Uterus (tissue), 2 donors: Measurements from ENCODE around the gene PYGB.

Source experiments
- POLR2A ChIP-seq, 2 donors: fragments of 450-650 bp; IDR thresholded peaks; one replicate each; pipeline ENCODE4 v1.6.1; 2016; ENCODE audit warnings: antibody characterized with exemption in 2 of 2, mild to moderate bottlenecking in 1 of 2, moderate library complexity in 1 of 2
- TF ChIP-seq, protein P1 (sequence below), 4 experiments: fragments of 200-600 bp in 2 of 4; fragments of 450-650 bp in 2 of 4; sonication (generic) in 2 of 4; IDR thresholded peaks; one replicate each; pipeline ENCODE4 v1.5.1; 2016 to 2019; ENCODE audit warnings: antibody characterized with exemption in 4 of 4, mild to moderate bottlenecking in 2 of 4, moderate library complexity in 1 of 4

DNA sequence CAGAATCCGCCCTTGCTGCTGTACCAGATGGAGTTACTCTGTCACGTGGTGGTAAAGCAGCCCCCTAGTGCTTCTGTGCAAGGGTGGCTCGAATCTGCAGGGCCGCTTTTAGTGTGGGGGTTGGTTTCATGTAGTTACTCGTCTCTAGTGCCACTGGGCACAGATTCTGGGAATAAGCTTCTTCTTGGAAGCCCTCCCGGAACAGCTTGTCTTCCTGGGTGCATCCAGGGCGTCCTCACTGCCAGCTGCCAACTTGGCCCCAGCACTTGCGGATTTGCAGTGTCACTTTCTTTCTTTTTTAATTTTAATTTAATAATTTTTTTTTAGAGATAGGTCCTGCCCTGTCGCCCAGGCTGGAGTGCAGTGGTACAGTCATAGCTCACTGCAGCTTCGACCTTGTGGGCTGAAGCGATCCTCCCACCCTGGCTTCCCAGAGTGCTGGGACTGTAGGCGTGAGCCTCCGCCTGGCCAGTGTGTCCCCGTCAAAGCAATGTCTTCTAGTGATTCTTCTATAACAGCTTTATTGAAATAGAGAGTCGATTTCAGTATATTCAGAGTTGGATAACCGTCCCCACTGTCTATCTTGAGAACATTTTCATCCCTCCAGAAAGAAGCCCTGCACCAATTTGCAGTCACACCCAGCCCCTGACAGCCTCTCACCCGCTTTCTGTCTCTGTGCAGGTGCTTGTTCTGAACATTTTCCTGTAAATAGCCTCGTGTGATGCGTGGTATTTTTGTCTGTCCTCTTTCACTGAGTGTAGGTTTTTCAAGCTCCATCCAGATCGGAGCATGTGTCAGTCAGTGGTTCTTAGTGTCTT lies 25.9 kb downstream of the PYGB start:
- TF ChIP-seq, protein P1, sequence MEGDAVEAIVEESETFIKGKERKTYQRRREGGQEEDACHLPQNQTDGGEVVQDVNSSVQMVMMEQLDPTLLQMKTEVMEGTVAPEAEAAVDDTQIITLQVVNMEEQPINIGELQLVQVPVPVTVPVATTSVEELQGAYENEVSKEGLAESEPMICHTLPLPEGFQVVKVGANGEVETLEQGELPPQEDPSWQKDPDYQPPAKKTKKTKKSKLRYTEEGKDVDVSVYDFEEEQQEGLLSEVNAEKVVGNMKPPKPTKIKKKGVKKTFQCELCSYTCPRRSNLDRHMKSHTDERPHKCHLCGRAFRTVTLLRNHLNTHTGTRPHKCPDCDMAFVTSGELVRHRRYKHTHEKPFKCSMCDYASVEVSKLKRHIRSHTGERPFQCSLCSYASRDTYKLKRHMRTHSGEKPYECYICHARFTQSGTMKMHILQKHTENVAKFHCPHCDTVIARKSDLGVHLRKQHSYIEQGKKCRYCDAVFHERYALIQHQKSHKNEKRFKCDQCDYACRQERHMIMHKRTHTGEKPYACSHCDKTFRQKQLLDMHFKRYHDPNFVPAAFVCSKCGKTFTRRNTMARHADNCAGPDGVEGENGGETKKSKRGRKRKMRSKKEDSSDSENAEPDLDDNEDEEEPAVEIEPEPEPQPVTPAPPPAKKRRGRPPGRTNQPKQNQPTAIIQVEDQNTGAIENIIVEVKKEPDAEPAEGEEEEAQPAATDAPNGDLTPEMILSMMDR (IDR thresholded peaks at IDR 0.05): no peak
- no peak for TF ChIP-seq POLR2A (IDR thresholded peaks at IDR 0.05)
